ENCODE results near the gene COL15A1.
A peak's percentile ranks its signal among the peaks of the same experiment; 100 is the strongest.
"Not testable (repeated sequence)": the region's sequence is repeated elsewhere in the genome, so short reads cannot be mapped to it uniquely, and the experiment has no call there.

COL15A1 gene

DNA sequence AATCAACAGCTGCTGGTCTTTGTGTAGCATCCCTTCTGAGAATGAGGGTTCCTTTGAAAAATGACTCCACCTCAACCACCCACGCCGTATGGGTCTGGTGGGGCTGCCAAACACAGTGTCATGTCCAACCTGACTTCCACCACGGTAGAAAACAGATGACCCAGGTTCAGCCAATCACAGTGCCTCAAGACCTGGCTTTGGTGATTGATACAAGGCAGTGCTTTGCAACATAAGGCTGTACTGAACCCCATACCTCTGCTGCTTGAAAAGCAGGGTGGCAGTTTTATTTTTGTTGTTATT is 149.7 kb downstream of the COL15A1 start:
- no peak for DNase-seq

DNA sequence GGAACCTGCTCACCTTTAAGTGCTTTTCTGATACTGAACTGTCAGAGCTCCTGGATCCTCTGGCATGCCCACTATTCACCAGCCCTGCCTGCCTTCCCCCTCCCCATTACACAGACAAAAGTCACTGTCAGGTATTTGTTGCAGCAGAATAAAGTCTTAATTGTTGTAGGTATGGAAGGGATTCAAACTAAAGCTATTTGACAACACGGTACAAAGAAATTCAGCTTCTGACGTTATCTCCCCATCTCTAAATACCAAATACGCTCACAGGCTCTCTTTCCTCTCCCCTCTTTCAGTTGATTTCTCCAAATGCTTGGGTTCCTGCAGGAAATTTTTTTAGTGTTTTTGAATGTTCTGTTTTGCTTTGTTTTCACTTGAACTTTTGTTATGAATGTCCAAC is 151.9 kb downstream of the COL15A1 start:
- no peak for DNase-seq

DNA sequence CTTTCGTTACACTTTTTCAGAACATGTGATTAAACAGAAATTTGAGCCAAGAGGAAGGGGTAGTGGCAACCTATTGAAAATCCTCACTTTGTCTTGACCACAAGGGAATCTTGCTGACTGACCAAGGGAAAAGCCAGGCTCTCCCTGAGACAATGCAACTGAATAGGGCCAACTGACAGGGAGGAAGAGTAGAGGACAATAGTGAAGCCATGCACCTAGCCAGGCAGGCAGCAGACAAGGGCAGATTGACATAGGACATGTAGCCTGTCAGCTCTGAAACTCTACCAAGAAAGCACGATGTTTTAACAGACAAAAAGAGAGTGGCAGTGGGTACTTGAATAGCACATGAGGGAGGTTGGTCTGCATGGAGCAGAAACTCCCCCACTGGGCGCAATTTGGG is 152.7 kb downstream of the COL15A1 start:
- DNase-seq, result no peak

DNA sequence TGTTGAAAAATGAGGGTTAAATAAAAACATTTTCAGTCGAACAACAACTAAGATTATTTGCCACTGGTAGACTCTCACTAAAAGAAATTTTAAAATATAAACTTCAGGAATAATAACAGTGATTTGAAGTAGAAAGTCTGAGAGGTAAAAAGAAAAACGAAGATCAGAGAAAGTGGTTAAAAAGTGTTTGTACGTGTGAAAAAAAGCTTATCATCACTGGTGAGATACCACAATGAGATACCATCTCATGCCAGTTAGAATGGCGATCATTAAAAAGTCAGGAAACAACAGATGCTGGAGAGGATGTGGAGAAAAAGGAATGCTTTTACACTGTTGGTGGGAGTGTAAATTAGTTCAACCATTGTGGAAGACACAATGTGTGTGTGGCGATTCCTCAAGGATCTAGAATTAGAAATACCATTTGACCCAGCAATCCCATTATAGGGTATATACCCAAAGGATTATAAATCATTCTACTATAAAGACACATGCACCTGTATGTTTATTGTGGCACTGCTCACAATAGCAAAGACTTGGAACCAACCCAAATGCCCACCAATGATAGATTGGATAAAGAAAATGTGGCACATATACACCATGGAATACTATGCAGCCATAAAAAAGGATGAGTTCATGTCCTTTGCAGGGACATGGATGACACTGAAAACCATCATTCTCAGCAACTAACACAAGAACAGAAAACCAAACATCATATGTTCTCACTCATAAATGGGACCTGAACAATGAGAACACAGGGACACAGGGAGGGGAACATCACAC is 156.3 kb downstream of the COL15A1 start:
- not testable (repeated sequence) for DNase-seq

DNA sequence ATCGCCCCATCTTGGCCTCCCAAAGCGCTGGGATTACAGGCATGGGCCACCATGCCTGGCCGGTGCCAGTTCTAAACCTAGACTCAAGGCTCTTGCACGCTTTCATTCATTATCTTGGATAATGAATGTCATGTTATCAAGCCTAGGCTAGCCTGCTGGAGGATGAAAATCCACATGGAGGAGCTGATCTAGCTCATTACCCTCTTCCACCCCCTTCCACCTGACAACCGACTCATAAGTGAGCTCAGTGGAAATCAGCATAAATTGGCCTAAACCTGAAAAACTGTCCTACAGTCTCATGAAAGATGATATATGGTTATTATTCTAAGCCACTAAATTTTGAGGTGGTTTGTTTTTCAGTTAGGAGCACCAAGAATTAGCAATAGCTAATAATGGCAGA is 157.6 kb downstream of the COL15A1 start:
- DNase-seq, result no peak

DNA sequence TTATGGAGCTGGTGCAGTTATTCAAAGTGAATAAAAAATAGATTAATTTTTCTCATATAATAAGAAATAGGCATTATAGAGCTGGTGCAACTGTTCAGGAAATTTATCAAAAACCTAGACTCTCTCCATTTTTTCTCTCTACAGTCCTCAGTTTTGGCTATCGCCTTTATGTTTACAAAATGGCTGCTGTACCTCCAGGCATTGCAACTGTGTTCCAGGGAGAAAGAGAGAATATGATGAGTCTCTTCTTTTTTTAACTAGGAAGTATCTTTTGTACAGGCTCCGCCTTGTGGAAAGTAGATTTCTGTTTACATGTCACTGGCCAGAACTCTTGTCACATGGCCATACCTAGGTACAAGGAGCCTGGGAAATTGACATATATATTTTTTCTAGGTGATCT is 158.1 kb downstream of the COL15A1 start:
- DNase-seq, result no peak

DNA sequence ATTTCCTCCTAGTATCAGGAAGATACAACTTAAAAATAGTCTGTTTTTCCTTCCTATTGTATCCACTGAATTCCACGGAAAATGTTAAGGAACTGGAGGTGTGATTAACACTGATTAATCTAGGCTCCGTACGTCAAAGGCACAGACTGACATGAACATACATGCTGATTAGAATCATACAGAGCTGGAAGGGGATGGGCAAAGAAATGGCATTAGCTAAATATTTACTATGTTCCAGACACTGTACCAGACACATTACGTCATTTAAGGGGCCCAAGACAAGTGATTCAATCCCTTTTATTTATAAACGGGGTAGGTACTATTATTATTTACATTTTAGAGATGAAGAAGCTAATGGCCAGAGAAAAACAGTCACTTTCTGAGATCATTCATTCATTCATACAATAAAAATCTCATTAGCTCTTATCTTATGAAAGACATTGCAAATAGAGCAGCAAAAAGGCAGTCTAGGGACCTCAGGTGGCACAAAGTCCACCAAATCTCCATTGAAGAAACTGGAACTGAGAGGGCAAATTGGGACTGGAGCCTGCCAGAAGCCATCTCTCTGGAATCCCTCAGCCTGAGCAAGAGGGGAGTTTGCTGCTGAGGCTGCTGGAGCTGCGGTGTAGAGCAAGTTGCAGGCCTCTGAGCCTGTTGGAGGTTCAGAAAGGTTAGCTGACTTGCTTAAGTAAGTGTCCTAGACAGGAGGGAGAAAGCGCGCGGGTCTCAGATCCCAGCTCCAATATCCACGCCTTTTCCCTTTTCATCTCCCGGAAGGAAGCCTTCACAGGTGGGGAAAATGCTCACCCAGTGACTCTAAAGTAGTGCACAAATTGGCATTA is 159.6 kb downstream of the COL15A1 start:
- no peak for DNase-seq

DNA sequence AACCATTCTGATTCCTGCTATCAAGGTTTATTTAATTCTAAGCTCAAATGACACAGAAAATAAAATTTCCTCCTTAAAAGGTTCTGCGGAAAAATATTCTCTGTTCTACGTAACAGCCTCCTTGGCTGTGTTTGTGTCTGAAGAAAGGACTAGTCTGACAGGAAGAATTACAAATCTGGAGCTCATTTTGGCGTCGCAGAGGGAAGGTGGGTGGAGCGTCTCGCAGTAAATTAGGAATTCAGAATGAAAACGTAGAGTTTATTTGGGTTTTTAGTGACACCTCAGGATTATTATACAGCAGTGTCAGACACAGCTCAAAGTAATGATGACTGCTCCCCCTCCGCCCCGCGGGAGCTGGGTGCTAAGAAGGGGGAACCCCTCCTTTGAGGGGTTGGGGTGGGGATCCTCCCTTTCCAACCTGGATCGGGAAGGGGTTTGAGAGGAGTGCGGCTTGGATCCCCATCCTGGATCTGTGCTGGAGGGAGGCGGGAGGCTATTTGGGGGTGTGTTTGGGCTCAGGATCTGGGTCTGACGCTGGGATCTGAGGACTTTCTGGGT is 160.3 kb downstream of the COL15A1 start:
- DNase-seq, result no peak

DNA sequence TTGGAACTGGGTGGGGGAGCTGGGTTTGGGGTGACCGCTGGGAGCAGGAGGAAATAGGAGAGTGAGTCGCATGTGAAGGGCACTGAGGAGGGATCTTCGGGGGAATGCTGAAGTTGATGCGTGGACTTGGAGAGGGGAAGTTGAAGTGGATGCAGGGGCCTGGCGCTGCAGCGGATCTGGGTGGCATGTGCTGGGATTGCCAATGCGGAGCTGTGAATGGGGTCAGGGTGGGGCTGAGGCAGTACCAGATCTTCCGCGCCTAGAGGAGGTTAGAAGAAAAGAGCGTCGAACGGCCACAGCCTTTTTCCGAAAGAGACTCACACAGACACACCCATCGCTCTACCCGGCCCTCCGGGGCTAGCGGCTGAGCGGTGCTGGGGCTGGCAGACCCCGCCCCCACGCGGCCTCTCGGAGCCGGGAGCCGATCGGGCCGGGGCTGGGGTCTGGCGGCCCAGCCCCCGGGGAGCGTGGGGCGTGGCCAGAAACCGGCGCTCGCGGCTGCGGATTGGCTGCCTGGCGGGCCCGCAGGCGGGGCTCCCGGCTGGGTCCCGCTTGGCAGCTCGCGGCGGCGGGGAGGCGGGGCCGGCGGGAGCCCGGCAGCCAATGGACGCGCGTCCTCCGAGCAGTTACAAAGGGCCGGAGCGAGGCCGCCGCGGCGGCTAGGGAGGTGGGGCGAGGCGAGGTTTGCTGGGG is 160.9 kb downstream of the COL15A1 start, which contains the start of gene TGFBR1:
TGFBR1 (plus strand) TSS at position 655 of the 693 bp plus-strand sequence. CDS start 93 bp downstream, outside the sequence.
- DNase-seq, result peak; percentile 70

DNA sequence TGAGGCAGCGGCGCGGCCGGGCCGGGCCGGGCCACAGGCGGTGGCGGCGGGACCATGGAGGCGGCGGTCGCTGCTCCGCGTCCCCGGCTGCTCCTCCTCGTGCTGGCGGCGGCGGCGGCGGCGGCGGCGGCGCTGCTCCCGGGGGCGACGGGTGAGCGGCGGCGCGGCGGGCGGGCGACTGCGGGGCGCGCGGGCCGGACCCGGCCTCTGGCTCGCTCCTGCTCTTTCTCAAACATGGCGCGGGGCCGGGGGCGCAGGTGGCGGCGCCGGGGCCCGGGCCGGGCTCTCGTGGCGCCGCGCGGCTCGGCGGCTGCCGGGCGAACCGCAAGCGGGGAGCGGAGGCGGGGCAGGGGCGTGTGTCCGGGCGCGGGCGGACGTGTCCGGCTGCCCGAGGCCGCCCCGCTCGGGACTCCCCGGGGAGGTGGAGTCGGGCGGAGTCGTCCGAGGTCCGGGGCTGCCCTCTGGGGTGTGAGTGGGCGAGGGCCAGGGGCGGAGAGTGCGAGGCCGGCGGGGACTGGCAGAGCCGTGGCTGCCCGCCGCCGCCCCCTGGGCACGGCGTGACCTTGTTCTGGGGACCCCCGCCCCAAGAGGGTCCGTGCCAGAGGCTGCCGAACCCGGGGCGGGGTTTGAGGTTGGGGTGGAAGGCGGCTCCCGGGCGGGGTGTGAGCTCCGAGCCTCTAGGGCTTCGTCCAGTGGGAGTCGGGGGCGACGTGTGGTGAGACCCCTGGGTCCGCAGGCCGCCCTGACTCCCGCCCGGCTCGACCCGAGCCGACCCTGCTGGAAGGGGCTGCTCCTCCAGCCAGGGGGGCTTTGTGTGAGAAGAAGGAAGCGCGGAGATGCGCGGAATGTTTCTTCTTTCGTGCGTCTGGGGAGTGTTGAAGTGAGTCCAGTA is 161.7 kb downstream of the COL15A1 start:
- no peak for DNase-seq

DNA sequence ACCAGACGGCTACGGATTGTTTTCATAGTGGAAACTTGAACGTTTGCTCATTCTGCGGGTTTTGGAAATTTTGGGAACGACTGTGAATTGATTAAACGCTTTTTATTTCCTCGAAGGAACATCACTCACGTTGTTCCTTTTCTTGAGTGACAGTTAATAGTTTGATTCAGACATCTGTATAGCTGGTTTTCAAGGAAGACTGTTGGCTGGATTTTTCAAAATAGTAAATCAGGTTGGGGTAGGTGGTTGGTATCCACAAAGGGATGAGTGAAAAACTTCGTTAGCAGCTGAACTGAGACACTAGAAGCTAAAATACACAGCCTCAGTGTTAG is 162.3 kb downstream of the COL15A1 start:
- no peak for DNase-seq

DNA sequence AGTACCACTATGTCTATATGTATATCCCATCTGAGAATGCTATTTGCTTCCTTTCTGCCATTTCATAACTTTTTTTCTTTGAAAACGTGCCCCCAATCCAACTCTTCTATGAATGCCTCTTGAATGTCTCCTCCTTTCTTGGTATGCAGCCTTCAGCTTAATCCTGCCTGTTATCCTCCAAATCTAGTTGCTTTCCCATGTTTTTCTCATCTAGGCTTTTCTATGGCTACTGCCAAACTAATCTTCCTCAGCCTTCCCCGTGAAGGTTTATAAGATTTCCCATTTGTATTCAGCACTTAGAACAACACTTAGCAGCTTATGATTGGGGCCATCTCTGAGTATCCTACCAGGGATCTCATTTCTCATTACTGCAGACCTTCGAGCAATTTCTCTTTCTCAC is 163.7 kb downstream of the COL15A1 start:
- no peak for DNase-seq

DNA sequence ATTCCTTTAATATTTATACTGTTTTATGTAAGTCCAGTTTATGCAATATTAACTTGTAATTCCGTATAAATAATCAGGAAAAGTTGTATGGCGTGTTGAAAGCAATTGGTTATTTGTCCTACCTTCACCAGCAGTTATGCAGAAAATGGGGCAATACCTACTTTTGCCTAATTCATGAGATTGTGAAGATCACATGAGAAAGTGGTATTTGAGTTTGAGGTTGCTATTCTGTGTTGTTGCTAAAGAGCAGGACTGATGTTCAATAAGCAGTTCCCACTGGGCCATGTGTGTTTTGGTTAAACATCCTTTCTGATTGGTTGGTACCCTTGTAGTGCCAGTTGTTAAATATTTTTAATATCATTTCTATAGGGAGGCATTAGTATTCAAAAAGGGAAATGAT is 164.4 kb downstream of the COL15A1 start:
- DNase-seq, result no peak

DNA sequence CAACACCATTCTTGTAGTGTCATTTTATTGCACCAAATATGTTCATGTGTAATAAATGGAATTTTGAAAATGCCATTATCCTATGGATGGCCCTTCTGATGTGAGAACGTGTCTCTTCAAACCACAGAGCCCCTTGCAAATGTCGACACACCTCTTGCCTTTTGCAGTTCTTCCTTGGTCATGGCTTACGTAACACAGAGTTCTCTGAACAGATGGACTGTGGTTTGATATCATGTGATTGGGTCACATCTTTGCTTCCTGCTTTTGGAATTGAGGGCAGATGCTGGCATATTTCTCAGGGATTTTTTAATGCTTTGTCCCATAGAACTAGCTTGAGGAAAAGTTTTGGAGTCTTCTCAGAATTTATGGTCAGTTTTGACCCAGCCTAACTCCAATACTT is 165.8 kb downstream of the COL15A1 start:
- no peak for DNase-seq

DNA sequence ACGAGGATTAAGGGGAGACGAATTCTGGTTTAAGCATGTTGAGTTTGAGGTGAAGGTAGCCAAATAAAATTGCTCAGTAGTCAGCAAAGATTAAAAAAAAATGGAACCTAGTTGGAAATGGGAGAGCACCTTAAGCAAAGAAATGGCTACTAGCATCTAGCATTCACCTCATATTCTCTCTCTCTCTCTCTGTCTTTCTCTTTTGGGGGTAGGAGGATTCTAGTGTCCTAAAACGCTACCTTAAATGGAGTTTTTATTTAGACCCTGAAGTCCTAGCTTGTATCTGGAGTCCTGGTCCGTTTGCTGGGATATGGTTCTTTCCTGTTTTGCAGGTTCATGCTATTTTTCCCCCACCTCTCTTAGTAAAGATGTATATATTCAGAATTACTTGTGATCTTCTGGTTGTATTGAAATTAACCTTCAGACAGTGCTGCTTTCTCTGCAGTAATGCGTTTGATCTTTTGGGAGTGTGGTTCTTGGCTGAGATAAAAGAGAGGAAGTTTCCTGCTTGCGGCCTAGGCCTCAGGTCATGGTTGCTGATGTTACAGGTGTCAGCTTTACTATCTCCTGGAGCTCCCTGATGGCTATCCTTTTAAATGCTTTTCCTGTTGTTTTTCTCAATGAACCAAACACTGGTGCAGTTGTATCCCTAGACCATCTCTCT is 169.2 kb downstream of the COL15A1 start:
- DNase-seq, result no peak

DNA sequence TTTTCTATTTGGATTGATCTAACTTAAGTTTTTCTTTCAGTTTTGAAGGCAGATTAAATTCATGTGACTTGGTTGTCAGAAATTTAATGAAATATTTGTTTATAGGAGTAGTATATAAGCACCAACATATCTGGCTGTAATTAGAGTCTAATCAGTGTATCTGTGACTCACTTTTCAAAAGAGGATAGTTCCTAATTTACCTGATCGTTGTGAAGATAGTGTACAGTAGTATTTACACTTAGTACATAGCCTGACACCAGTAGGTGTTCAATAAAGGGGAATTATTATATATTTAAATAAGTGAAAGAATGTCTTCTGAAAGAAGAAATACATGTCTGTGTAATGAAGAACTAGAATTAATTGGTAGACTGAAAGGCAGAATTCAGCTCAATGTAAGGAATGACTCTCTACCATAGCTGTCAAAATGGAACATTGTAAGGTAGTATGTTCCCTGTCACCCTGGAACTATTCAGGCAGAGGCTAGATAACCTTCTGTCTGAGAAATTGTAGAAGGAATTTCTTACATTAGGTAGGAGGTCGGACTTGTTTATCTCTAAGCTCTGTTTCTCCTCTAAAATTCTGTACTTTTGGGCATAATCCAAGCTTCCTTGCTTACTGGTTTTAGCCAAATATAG is 169.8 kb downstream of the COL15A1 start:
- DNase-seq, result no peak

DNA sequence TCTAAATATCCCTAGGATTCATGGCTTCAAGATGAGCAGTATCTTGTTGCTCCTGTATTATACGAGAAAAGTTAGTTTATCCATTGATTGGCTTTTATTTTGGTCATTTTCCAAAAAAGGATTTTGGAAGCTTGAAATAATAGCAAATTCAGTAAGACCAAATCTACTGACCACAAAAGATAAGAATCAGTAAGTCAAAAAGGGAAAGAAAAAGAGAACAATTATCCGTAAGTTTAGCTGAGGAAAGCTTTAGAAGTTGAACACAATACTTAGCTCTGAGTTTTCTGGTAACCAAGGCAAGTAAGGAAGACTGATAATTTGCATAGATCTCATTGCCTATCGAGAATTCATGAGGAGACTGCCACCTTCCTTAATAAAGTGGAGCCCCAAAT is 170.3 kb downstream of the COL15A1 start:
- no peak for DNase-seq

DNA sequence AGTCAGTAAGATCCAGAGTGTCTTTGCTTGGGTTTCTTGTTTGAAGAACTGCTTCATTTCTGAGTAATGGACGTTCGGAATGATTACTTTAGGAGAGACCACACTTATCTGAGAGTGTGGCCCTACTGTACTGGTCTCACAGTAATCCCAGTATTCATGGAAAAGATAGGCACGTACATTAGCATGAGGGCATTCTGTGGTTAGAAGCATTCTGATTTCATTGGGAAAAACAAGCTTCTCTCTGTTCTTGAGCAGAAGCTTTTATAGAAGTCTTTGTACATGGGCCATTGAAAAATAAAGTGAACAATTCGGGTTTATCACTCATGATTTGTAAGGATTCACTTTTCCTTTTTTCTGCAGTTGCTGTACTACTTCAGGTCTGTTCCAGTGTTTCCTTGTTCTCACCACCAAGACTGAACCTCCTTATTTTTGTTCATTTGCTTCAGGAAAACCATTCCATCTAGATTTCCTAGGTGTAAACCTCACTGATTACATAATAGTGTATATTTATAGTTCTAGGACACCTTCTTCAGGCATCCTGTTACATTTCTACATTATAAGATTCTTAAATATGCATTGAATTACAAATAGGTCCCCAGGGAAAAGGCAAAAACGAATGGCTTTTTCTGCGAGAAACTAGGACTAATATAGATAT is 171.3 kb downstream of the COL15A1 start:
- DNase-seq, result no peak

DNA sequence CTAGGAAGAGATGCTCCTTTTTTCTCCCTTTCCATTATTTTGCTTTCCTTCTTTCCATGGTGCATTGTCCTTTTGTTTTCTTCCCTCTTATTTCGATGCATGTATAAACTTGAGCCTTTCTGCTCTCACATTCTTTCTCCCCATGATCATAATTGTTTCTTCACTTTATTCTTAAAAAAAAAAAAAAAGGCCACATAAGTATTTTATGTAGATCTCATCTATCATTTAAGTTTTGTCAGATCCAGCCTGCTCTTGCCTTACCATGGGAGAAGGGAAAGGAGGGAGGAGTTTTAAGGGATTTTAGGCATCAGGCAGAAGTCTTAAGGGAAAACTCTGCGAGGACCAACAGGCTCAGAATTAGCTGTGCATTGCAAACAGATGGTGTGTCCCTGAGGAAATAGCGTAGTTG is 172.3 kb downstream of the COL15A1 start:
- DNase-seq, result no peak

DNA sequence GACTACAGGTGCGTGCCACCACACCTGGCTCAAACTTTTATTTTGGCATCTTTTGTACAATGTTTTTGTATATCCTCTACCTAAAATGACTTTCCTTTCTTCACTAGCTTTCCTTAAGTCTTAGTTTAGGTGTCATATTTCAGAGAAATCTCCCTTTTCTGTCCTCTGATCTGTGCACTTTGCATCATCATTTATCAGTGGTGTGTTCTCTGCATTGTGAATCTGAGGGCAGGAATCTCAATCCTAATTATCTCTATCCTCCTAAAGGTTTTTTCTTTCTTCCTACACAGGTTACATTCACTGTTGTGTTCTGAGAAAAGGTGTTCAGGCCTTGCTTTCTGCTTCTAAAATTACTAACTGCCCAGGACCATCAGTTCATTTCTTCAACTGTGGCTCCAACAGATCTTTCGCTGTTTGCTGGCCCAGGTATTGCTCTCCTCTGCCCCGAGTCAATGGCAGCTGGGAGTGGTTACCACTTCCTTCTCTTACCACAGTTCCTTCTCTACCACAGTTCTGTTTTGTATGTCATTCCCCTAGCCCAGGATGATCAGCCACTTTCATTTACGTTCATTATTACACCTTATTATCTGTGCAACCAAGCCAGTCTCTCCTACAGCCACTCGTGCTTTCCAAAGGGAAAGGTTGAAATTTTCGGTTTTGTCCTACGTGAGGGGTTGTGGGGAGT is 175.2 kb downstream of the COL15A1 start:
- DNase-seq, result no peak

All from cortex of kidney (tissue), 1 donor.